ENCODE results near the gene GLE1.
"Not testable (repeated sequence)": the region's sequence is repeated elsewhere in the genome, so short reads cannot be mapped to it uniquely, and the experiment has no call there.

Gene GLE1

GRCh38 chr9:128484686-128485413, 19.7 kb upstream of the GLE1 start:
- Mint-ChIP-seq H3K27me3 (no peaks in the 10 kb centered on the region), H3K4me3 (no peak overlapping the region), H3K36me3 (no peaks in the 10 kb centered on the region), H3K4me1 (ENCODE audit: low read depth) (no peaks in the 10 kb centered on the region), H3K9me3 (ENCODE audit: low read depth) (no peaks in the 10 kb centered on the region), H3K27ac (no peak overlapping the region)

- no peak overlapping the region for H3K27ac Mint-ChIP-seq
- H3K27me3 Mint-ChIP-seq: no peaks in the 10 kb centered on the region
- no peaks in the 10 kb centered on the region for H3K36me3 Mint-ChIP-seq
- no peak overlapping the region for H3K4me3 Mint-ChIP-seq
- no peaks in the 10 kb centered on the region for H3K9me3 Mint-ChIP-seq (ENCODE audit: low read depth)
- H3K4me1 Mint-ChIP-seq (ENCODE audit: low read depth): no peaks in the 10 kb centered on the region
Observed at GRCh38 chr9:128485414-128485855, 19.1 kb upstream of the GLE1 start.

GRCh38 chr9:128486201-128486600, 18.3 kb upstream of the GLE1 start:
- Mint-ChIP-seq H3K4me1 (ENCODE audit: low read depth) (no peaks in the 10 kb centered on the region), H3K27me3 (no peaks in the 10 kb centered on the region), H3K36me3 (peaks cover 2% of the 10 kb centered on the region), H3K4me3 (no peak overlapping the region), H3K9me3 (ENCODE audit: low read depth) (no peaks in the 10 kb centered on the region), H3K27ac (no peak overlapping the region)

- Mint-ChIP-seq H3K4me1 (ENCODE audit: low read depth) (peaks cover 5% of the 10 kb centered on the region), H3K4me3 (no peak overlapping the region), H3K27ac (no peak overlapping the region), H3K27me3 (no peaks in the 10 kb centered on the region), H3K9me3 (ENCODE audit: low read depth) (no peaks in the 10 kb centered on the region), H3K36me3 (peaks cover 2% of the 10 kb centered on the region)
Observed at GRCh38 chr9:128493424-128493823, 11.1 kb upstream of the GLE1 start.

- Mint-ChIP-seq H3K27me3 (no peaks in the 10 kb centered on the region), H3K36me3 (peaks cover 2% of the 10 kb centered on the region), H3K9me3 (ENCODE audit: low read depth) (no peaks in the 10 kb centered on the region), H3K4me1 (ENCODE audit: low read depth) (peaks cover 5% of the 10 kb centered on the region), H3K4me3 (no peak overlapping the region), H3K27ac (no peak overlapping the region)
Observed at GRCh38 chr9:128494108-128494745, 10.3 kb upstream of the GLE1 start.

GRCh38 chr9:128494746-128495129, 9.8 kb upstream of the GLE1 start:
- H3K4me3 Mint-ChIP-seq: no peak overlapping the region
- H3K27ac Mint-ChIP-seq: no peak overlapping the region
- no peaks in the 10 kb centered on the region for H3K9me3 Mint-ChIP-seq (ENCODE audit: low read depth)
- peaks cover 5% of the 10 kb centered on the region for H3K4me1 Mint-ChIP-seq (ENCODE audit: low read depth)
- no peaks in the 10 kb centered on the region for H3K27me3 Mint-ChIP-seq
- peaks cover 2% of the 10 kb centered on the region for H3K36me3 Mint-ChIP-seq

- H3K27me3 Mint-ChIP-seq: no peaks in the 10 kb centered on the region
- H3K9me3 Mint-ChIP-seq (ENCODE audit: low read depth): no peaks in the 10 kb centered on the region
- H3K4me3 Mint-ChIP-seq: no peak overlapping the region
- peaks cover 6% of the 10 kb centered on the region for H3K36me3 Mint-ChIP-seq
- peaks cover 5% of the 10 kb centered on the region for H3K4me1 Mint-ChIP-seq (ENCODE audit: low read depth)
- H3K27ac Mint-ChIP-seq: no peak overlapping the region
Observed at GRCh38 chr9:128495296-128495695, 9.2 kb upstream of the GLE1 start.

- Mint-ChIP-seq H3K4me3 (no peak overlapping the region), H3K4me1 (ENCODE audit: low read depth) (peaks cover 5% of the 10 kb centered on the region), H3K36me3 (peaks cover 4% of the 10 kb centered on the region), H3K27ac (no peak overlapping the region), H3K9me3 (ENCODE audit: low read depth) (no peaks in the 10 kb centered on the region), H3K27me3 (no peaks in the 10 kb centered on the region)
Observed at GRCh38 chr9:128495804-128496417, 8.6 kb upstream of the GLE1 start.

GRCh38 chr9:128497824-128498610, 6.5 kb upstream of the GLE1 start:
- H3K27ac Mint-ChIP-seq: no peak overlapping the region
- no peaks in the 10 kb centered on the region for H3K9me3 Mint-ChIP-seq (ENCODE audit: low read depth)
- H3K36me3 Mint-ChIP-seq: peaks cover 4% of the 10 kb centered on the region
- no peaks in the 10 kb centered on the region for H3K27me3 Mint-ChIP-seq
- H3K4me3 Mint-ChIP-seq: no peak overlapping the region
- peaks cover 5% of the 10 kb centered on the region for H3K4me1 Mint-ChIP-seq (ENCODE audit: low read depth)

GRCh38 chr9:128498911-128499310, 5.6 kb upstream of the GLE1 start:
- Mint-ChIP-seq H3K9me3 (ENCODE audit: low read depth) (no peaks in the 10 kb centered on the region), H3K27me3 (no peaks in the 10 kb centered on the region), H3K4me1 (ENCODE audit: low read depth) (peaks cover 8% of the 10 kb centered on the region), H3K27ac (no peak overlapping the region), H3K36me3 (peaks cover 4% of the 10 kb centered on the region), H3K4me3 (no peak overlapping the region)

GRCh38 chr9:128499920-128500319, 4.6 kb upstream of the GLE1 start:
- Mint-ChIP-seq H3K27ac (no peak overlapping the region), H3K9me3 (ENCODE audit: low read depth) (no peaks in the 10 kb centered on the region), H3K4me1 (ENCODE audit: low read depth) (peaks cover 8% of the 10 kb centered on the region), H3K4me3 (no peak overlapping the region), H3K27me3 (no peaks in the 10 kb centered on the region), H3K36me3 (peaks cover 4% of the 10 kb centered on the region)

- not testable (repeated sequence) for H3K27ac Mint-ChIP-seq; H3K9me3 Mint-ChIP-seq (ENCODE audit: low read depth)
- H3K4me3 Mint-ChIP-seq: peak overlapping the region; percentile 97
Observed at GRCh38 chr9:128503415-128503825, 1.1 kb upstream of the GLE1 start.

GRCh38 chr9:128503870-128504269, 649 bp upstream of the GLE1 start:
- no peak overlapping the region for H3K27ac Mint-ChIP-seq
- peak overlapping the region; percentile 97 for H3K4me3 Mint-ChIP-seq
- no peaks in the 10 kb centered on the region for H3K9me3 Mint-ChIP-seq (ENCODE audit: low read depth)
- H3K4me1 Mint-ChIP-seq (ENCODE audit: low read depth): peaks cover 24% of the 10 kb centered on the region
- H3K36me3 Mint-ChIP-seq: peaks cover 6% of the 10 kb centered on the region
- no peaks in the 10 kb centered on the region for H3K27me3 Mint-ChIP-seq

More at GRCh38 chr9:128503415-128503825, 1.1 kb upstream of the GLE1 start:
- not testable (repeated sequence) for H3K27me3 Mint-ChIP-seq, H3K36me3 Mint-ChIP-seq
- H3K4me1 Mint-ChIP-seq (ENCODE audit: low read depth): peaks cover 19% of the 10 kb centered on the region

GRCh38 chr9:128505414-128505765, 871 bp downstream of the GLE1 start:
- Mint-ChIP-seq H3K4me3 (peak overlapping the region; percentile 97), H3K27ac (peak overlapping the region; percentile 98), H3K27me3 (no peaks in the 10 kb centered on the region), H3K36me3 (peaks cover 4% of the 10 kb centered on the region), H3K4me1 (ENCODE audit: low read depth) (peaks cover 30% of the 10 kb centered on the region), H3K9me3 (ENCODE audit: low read depth) (no peaks in the 10 kb centered on the region)

- H3K4me3 Mint-ChIP-seq: peak overlapping the region; percentile 97
- H3K9me3 Mint-ChIP-seq (ENCODE audit: low read depth); H3K27me3 Mint-ChIP-seq; H3K36me3 Mint-ChIP-seq; H3K27ac Mint-ChIP-seq: not testable (repeated sequence)
- peaks cover 30% of the 10 kb centered on the region for H3K4me1 Mint-ChIP-seq (ENCODE audit: low read depth)
Observed at GRCh38 chr9:128505906-128506305, 1.4 kb downstream of the GLE1 start.

Data from activated naive CD8-positive, alpha-beta T cell (primary cell).